Skeletal muscle tissue (tissue), 4 donors: ENCODE data around the gene TRPC4. TPM values are rescaled to one million over a fixed set of nuclear protein-coding genes. Genes with fewer than 3 reads are reported as not detected.
"Not testable (repeated sequence)": the region's sequence is repeated elsewhere in the genome, so short reads cannot be mapped to it uniquely, and the experiment has no call there.

Experiments used
- H3K27ac ChIP-seq: one replicate; pipeline ENCODE4 v1.7.0; 2013; ENCODE audit warnings: mild to moderate bottlenecking, low read depth, low read length, inconsistent platforms
- H3K27me3 ChIP-seq, 3 donors: one replicate each; pipeline ENCODE4 v1.7.0; 2013; ENCODE audit warnings: low read length in 3 of 3; ENCODE audit not compliant: control insufficient read depth in 3 of 3, insufficient read depth in 3 of 3
- H3K36me3 ChIP-seq, 3 donors: one replicate each; pipeline ENCODE4 v1.7.0; 2013; ENCODE audit warnings: low read length in 3 of 3; ENCODE audit not compliant: control insufficient read depth in 3 of 3, insufficient read depth in 3 of 3
- H3K4me1 ChIP-seq, 3 donors: one replicate each; pipeline ENCODE4 v1.7.0; 2013; ENCODE audit warnings: low read length in 3 of 3, mild to moderate bottlenecking in 3 of 3; ENCODE audit not compliant: control insufficient read depth in 3 of 3, insufficient read depth in 3 of 3
- H3K4me3 ChIP-seq, 3 donors: one replicate each; pipeline ENCODE4 v1.7.0; 2013; ENCODE audit warnings: low read length in 3 of 3
- H3K9ac ChIP-seq, 3 donors: one replicate each; pipeline ENCODE4 v1.7.0; 2013; ENCODE audit warnings: low read length in 3 of 3, mild to moderate bottlenecking in 3 of 3, moderate library complexity in 2 of 3, low read depth in 1 of 3
- H3K9me3 ChIP-seq, 3 donors: one replicate each; pipeline ENCODE4 v1.7.0; 2013; ENCODE audit warnings: low read length in 3 of 3; ENCODE audit not compliant: control insufficient read depth in 3 of 3
- total RNA-seq: library from RNA; depleted of rRNA; stranded (reverse); fragments of >200 nt; gene quantifications from one replicate; pipeline ENCODE4 v1.2.3, GENCODE V29; 2014
- donor health status: Osteomylitis.

The TRPC4 gene
- total RNA-seq, 1 donor from 2014 or later: 1.6 TPM

DNA sequence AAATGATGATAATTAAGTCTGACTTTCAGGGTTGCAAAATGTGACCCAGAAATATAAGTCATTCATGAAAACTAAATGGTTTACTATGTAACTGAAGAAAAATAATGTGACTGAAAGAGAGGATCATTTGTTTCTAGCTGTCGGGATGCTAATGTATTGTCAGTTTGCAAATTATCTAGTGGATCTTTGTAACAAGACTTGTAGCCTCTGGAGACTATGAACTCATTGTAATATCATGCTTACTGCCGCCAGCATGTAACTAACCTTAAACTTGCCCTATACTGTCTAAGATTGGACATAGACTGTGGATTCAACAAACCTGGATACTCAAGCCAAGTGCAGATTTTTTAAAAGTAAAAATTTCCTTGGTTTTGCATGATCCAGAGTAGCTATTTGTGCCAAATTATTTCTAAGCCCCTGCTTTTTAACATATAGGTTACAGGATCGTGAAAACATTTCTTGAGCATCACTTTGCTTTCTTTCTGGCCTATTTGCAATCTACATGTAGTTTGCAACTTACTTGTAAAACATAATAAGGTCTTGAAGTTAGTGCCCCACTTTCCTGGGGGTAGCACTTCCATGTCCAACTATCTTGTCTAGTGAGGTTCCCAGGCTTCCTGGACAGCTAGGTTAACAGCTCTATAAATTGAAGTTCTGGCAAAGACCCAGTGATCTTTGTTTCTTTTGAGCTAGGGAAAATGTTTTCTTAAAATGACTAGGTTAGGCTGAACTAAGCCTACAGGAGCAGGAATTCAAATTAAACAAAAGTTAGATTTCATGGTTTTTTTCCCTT lies 267.7 kb downstream of the TRPC4 start:
- no peaks in the 10 kb centered on the region for H3K4me1 ChIP-seq
- no peak overlapping the region for H3K27ac ChIP-seq
- H3K9ac ChIP-seq: no peak overlapping the region
- no peaks in the 10 kb centered on the region for H3K27me3 ChIP-seq
- no peaks in the 10 kb centered on the region for H3K36me3 ChIP-seq
- H3K9me3 ChIP-seq: no peaks in the 10 kb centered on the region
- no peak overlapping the region for H3K4me3 ChIP-seq

DNA sequence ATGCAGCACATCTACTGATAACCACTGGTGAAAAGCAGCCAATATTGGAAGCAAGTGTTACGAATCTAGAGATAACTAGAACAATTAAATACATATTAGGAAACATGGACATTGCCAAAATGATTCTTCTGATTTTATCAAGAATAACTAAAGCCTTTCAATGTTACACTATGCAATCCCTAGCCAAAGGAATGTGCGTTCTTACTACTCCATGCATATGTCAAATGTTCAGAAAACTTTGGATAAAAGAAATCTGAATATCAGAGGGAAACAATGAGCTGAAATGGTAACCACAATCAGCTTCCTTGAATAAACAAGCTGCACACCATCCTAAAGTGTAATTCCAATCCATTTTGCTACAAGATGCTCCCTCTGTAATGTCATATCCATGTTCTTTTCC lies 270.1 kb downstream of the TRPC4 start:
- H3K4me1 ChIP-seq: no peaks in the 10 kb centered on the region
- H3K27ac ChIP-seq: no peak overlapping the region
- H3K9me3 ChIP-seq: no peaks in the 10 kb centered on the region
- no peaks in the 10 kb centered on the region for H3K27me3 ChIP-seq
- no peak overlapping the region for H3K4me3 ChIP-seq
- H3K9ac ChIP-seq: no peak overlapping the region
- no peaks in the 10 kb centered on the region for H3K36me3 ChIP-seq

DNA sequence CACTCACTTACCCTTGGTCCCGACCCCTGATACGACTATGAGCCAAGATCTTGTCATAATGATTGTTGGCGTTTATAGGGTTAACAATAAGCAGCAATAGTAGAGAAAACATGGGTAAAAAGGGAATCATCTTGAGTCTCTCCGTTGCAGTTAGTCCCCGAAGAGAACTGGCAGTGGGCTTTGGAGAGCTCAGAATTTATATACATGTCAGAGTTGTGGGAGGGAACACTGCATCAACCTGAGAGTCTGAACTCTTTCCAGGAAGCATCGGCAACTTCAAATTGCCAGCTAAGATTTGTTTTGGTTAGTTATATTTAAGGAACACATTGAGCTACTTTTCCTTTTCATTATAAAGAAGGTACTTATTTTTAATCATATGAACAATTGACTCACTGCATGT lies 271.0 kb downstream of the TRPC4 start, which contains the start of gene POSTN:
Gene POSTN (minus strand): TSS at position 172 of the 400 bp plus-strand sequence. CDS start 42 bp downstream, at position 130.
- no peaks in the 10 kb centered on the region for H3K4me1 ChIP-seq
- no peaks in the 10 kb centered on the region for H3K9me3 ChIP-seq
- H3K4me3 ChIP-seq: no peak within 1 kb of the TSS
- H3K36me3 ChIP-seq: no peaks in the 10 kb centered on the region
- no peak within 1 kb of the TSS for H3K27ac ChIP-seq
- no peak within 1 kb of the TSS for H3K9ac ChIP-seq
- no peaks in the 10 kb centered on the region for H3K27me3 ChIP-seq

DNA sequence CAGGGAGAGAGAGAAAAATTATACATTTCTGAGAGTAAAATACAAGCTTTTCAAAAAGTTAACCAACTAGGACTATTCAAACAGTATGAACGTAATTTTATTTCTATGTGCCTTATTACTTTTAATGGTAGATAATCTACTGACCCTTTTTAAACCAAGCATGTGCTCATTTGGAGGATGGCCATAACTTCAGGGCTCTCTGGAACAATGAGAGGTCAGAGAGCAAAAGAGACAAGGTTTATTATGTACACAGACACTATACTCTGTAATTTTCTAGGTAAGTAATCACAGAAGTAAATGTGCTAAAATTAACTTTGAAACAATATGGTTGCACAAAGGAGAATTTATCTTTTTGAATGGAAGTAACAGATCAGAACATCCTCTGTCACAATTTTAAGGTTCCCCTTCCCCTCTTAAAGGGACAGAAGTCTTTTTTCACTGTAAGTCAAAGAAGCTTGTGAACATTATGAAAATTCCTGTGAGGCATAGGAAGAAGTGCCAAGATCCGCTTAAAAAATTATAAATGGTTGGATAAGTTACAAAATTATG lies 272.0 kb downstream of the TRPC4 start:
- Histone ChIP-seq H3K36me3 (no peaks in the 10 kb centered on the region), H3K4me1 (no peaks in the 10 kb centered on the region), H3K27me3 (no peaks in the 10 kb centered on the region), H3K4me3 (no peak overlapping the region), H3K27ac (no peak overlapping the region), H3K9me3 (no peaks in the 10 kb centered on the region), H3K9ac (no peak overlapping the region)

DNA sequence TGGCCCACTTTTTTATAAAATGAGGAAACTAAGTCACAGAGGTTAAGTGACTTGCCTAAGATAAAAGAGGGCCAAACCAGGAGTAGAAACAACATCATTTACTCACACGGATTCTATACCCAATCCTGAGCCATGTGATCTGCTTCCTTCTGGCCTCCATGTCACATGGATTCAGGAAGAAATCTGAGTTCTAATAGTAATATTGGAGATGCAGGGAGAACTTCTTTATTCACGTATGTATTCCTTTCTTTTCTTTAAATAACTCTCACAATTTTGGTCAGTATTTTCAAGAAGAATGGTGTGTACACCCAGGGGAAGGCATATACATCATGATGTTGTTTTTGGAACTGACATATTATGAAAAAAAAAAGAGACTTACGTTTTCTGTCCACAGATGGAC lies 272.8 kb downstream of the TRPC4 start:
- H3K4me3 ChIP-seq: no peak overlapping the region
- no peaks in the 10 kb centered on the region for H3K27me3 ChIP-seq
- H3K4me1 ChIP-seq: no peaks in the 10 kb centered on the region
- H3K27ac ChIP-seq: no peak overlapping the region
- no peaks in the 10 kb centered on the region for H3K9me3 ChIP-seq
- no peak overlapping the region for H3K9ac ChIP-seq
- no peaks in the 10 kb centered on the region for H3K36me3 ChIP-seq

DNA sequence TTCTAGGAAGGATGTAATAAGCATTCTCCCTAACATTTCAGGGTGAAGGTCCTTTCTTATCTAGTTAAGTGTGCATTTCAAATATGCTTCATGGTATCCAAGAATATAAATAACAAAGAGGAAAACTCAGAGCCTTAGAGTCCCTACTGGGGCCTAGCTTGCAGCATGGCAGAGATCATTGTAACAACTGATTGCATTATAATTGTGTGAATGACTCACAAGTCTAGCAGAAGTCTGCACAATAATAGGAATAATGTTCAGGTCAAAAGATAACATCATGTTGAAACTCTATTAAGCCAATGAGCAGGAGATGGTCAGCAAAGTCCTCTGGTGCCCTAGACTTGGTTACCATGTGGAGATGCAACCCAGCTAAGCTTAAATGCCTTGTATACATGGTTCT lies 274.4 kb downstream of the TRPC4 start:
- no peaks in the 10 kb centered on the region for H3K36me3 ChIP-seq
- H3K4me1 ChIP-seq: no peaks in the 10 kb centered on the region
- no peaks in the 10 kb centered on the region for H3K27me3 ChIP-seq
- no peak overlapping the region for H3K9ac ChIP-seq
- H3K9me3 ChIP-seq: no peaks in the 10 kb centered on the region
- no peak overlapping the region for H3K27ac ChIP-seq
- no peak overlapping the region for H3K4me3 ChIP-seq

DNA sequence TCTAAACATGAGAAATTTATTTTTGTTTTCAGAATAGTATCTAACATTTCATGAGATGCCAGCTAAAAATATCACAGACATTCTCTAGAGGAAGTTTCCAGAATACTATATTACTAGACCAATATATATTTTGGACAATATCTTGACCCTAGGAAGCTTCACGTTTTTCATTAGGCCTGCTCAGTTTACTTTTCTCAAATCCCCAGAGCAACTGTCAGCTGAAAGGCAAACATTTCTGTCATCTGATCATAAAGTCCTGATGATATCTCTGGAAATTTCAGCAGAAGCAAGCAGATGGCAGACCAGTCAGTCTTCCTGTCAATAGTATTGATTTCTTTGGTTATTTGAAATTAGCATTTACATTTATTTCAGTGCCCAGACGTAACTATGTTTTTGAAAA lies 275.0 kb downstream of the TRPC4 start:
- H3K27me3 ChIP-seq: no peaks in the 10 kb centered on the region
- no peak overlapping the region for H3K9ac ChIP-seq
- H3K36me3 ChIP-seq: no peaks in the 10 kb centered on the region
- no peaks in the 10 kb centered on the region for H3K9me3 ChIP-seq
- no peak overlapping the region for H3K4me3 ChIP-seq
- no peak overlapping the region for H3K27ac ChIP-seq
- H3K4me1 ChIP-seq: no peaks in the 10 kb centered on the region

DNA sequence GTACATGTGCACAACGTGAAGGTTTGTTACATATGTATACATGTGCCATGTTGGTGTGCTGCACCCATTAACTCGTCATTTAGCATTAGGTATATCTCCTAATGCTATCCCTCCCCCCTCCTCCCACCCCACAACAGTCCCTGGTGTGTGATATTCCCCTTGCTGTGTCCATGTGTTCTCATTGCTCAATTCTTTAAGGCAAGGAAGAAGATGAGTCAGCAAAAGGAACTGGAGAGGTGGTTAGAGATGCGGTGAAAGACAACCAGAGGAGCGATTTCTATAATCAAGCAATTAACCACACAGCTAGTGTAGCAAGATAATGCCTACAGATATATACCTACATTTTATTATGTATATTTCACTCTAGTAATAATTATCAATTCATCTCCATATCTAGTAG lies 280.2 kb downstream of the TRPC4 start:
- not testable (repeated sequence) for H3K4me1 ChIP-seq, H3K4me3 ChIP-seq, H3K36me3 ChIP-seq, H3K9ac ChIP-seq, H3K27me3 ChIP-seq, H3K9me3 ChIP-seq, H3K27ac ChIP-seq

DNA sequence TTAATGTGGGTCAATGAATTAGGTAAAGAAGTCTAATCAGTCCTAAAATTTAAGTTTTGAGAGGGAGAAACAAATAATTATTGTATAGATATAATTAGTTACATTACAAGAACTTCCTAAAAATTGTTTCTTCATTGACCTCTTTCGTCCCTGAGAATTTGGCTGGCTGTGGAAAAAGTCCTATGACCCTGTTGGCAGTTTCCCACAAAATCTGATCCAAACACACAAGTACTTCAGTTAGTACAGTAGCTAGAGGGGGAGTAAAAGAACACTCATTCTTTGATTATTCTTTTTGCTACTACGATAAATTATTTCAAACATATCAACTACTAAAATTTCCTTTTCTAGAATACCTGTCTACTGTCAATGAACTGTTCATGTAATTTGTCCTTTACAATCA lies 282.3 kb downstream of the TRPC4 start:
- H3K27ac ChIP-seq: no peak overlapping the region
- no peaks in the 10 kb centered on the region for H3K36me3 ChIP-seq
- H3K4me1 ChIP-seq: no peaks in the 10 kb centered on the region
- no peak overlapping the region for H3K4me3 ChIP-seq
- no peak overlapping the region for H3K9ac ChIP-seq
- no peaks in the 10 kb centered on the region for H3K9me3 ChIP-seq
- no peaks in the 10 kb centered on the region for H3K27me3 ChIP-seq
